ENCODE measurements around the gene ATF6B.

ATF6B gene

DNA sequence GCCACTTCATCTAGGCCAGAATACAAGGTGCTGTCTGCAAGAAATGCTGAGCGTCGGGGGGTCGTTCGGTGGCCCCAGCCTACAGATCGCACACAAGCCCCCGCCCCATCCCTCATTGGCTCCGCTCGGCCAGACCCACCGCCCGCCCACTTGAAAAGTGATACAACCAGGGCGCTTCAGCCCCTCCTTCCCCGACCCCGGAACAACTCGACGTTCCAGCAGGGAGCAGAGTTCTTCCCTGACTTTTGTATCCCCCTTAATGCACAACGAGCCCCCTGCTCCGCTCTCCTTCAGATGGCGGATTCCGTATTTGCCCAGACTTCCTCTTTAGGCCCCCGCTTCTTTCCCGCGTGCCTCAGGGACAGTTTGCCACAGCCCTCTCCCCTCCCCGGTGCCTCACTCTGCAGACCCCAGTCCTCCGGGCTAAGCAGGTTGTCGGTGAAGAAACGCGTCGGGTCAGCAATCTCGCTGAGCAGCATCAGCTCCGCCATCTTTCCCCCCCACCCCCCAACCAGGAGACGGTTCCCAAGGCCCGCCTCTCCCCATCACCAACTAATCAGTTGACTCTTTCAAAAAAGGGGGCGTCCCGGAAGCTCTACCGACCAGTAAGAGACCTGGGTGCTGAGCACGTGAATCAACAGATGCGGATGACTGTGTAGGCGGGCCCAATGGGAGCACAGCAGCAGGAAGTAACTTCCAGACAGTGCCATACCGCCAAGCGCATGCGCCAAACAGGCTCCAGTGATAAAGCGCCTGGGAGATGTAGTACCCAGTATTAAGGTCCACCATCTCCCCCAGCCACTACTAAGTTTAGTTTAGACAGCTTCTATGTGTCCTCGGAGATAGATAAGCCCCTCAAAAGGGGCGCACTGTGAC lies at the start of gene ATF6B:
Gene ATF6B, minus strand, starts transcription at position 530 of the 876 bp plus-strand sequence. Its CDS starts 39 bp downstream, at position 491.
- Mint-ChIP-seq H3K36me3 (ENCODE audit: low read depth) (peaks cover 19% of the 10 kb centered on the region), H3K9me3 (no peaks in the 10 kb centered on the region), H3K27ac (peak within 1 kb of the TSS; percentile 98), H3K27me3 (ENCODE audit: low read depth) (peaks cover 4% of the 10 kb centered on the region), H3K4me1 (ENCODE audit: low read depth) (peaks cover 40% of the 10 kb centered on the region), H3K4me3 (peak within 1 kb of the TSS; percentile 100)

DNA sequence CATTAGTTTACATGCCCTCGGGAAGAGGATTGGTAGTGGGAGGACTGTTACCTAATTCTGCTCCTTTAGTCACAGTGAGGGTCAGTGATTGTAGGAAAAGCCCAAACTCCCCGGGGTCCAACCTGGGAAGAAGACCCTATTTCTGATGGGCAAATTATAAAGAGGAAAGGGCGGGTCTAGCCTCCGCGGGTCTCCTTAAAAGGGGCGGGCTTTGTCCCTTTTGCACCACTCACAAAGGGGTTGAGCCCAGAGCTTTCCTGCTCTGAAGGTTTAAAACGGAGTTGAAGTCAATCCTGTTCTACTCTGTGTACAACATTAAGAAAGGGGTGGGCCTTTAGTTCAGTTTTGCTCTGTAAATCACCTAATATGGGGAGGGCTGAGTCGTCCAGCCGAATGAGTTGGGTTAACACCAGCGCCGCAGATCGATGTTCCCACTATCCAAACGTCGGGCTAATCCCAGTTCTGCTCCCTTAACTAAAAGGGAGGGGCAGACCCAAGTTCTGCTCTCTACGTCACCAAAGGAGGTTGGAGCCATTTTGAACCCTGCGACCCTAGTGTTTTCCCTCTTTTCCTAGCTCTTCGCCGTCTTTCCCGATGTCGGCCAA lies 49.2 kb upstream of the ATF6B start:
- Mint-ChIP-seq H3K4me3 (peak overlapping the region; percentile 99), H3K36me3 (ENCODE audit: low read depth) (peaks cover 20% of the 10 kb centered on the region), H3K4me1 (ENCODE audit: low read depth) (peaks cover 61% of the 10 kb centered on the region), H3K9me3 (no peaks in the 10 kb centered on the region), H3K27ac (peak overlapping the region; percentile 99), H3K27me3 (ENCODE audit: low read depth) (no peaks in the 10 kb centered on the region)

- Mint-ChIP-seq H3K9me3 (no peaks in the 10 kb centered on the region), H3K27me3 (ENCODE audit: low read depth) (no peaks in the 10 kb centered on the region), H3K4me3 (peak overlapping the region; percentile 99), H3K4me1 (ENCODE audit: low read depth) (peaks cover 61% of the 10 kb centered on the region), H3K36me3 (ENCODE audit: low read depth) (peaks cover 20% of the 10 kb centered on the region), H3K27ac (peak overlapping the region; percentile 99)
Measured at GRCh38 chr6:32176476-32177182, 48.6 kb upstream of the ATF6B start.

- Mint-ChIP-seq H3K4me3 (peak within 1 kb of the TSS; percentile 99), H3K9me3 (no peaks in the 10 kb centered on the region), H3K27ac (peak within 1 kb of the TSS; percentile 99), H3K36me3 (ENCODE audit: low read depth) (peaks cover 19% of the 10 kb centered on the region), H3K4me1 (ENCODE audit: low read depth) (peaks cover 65% of the 10 kb centered on the region), H3K27me3 (ENCODE audit: low read depth) (no peaks in the 10 kb centered on the region)
Measured at GRCh38 chr6:32175711-32176475, 47.8 kb upstream of the ATF6B start, which contains the start of gene AGPAT1. Gene AGPAT1 (minus strand): TSS chr6:32176084. CDS start chr6:32171496, 4,588 bp downstream.

- H3K4me1 Mint-ChIP-seq (ENCODE audit: low read depth) = peaks cover 59% of the 10 kb centered on the region
- H3K9me3 Mint-ChIP-seq = no peaks in the 10 kb centered on the region
- H3K36me3 Mint-ChIP-seq (ENCODE audit: low read depth) = peaks cover 18% of the 10 kb centered on the region
- H3K4me3 Mint-ChIP-seq = peak overlapping the region; percentile 99
- H3K27ac Mint-ChIP-seq = peak overlapping the region; percentile 76
- H3K27me3 Mint-ChIP-seq (ENCODE audit: low read depth) = no peaks in the 10 kb centered on the region
Measured at GRCh38 chr6:32175322-32175710, 47.3 kb upstream of the ATF6B start.

DNA sequence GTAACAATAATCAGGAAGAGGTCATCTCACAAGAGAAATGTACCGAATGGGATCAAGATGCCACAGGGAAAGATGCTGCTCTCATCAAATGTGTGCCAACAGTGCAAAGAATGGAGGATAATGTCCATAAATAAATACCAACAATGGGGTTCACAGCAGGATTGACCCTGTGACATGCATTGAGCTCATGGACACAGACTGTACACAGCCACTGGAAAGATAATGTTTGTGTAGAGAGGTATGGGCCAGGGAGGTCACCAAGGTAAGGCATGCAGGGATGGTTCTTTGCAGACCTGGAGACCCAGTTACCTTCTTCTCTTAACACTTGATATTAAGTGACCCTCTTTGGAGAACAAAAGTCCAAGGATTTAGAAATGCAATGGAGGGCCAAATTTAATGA lies 46.4 kb upstream of the ATF6B start:
- peaks cover 56% of the 10 kb centered on the region for H3K4me1 Mint-ChIP-seq (ENCODE audit: low read depth)
- peak overlapping the region; percentile 99 for H3K4me3 Mint-ChIP-seq
- H3K27me3 Mint-ChIP-seq (ENCODE audit: low read depth) = no peaks in the 10 kb centered on the region
- H3K9me3 Mint-ChIP-seq = no peaks in the 10 kb centered on the region
- no peak overlapping the region for H3K27ac Mint-ChIP-seq
- H3K36me3 Mint-ChIP-seq (ENCODE audit: low read depth) = peaks cover 19% of the 10 kb centered on the region

DNA sequence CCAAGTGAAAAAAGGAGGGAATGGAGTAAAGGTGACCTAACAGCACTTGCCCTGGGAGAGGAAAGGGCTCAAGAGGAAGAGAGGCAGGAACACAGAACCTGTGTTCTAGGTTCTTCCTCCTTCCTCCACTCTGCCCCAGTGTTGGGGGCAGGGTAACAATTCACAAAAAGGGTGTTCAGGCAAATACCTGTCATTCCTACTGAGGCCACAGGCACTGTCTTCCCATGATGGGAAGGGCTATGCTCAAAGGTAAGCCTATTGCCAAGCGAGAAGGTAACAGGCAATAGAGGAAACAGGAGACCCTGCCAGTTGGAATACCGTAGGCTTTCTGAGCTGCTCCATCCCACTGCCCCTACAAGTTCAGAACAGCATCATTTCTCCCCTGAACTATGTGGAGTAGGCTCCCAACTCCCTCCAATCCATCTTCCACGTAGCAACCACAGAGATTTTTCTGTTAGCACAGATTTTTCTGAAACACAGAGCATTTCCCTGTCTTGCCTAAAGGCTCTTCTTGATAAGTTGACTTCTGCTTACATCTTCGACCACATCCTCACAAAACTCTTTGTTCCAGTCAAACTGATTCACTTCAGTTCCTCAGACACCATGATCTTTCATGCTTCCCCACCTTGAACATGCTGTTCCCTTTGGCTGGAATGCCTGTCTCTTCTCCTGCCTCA lies 45.1 kb upstream of the ATF6B start:
- no peak overlapping the region for H3K27ac Mint-ChIP-seq
- no peaks in the 10 kb centered on the region for H3K9me3 Mint-ChIP-seq
- no peak overlapping the region for H3K4me3 Mint-ChIP-seq
- no peaks in the 10 kb centered on the region for H3K27me3 Mint-ChIP-seq (ENCODE audit: low read depth)
- H3K36me3 Mint-ChIP-seq (ENCODE audit: low read depth) = peaks cover 21% of the 10 kb centered on the region
- H3K4me1 Mint-ChIP-seq (ENCODE audit: low read depth) = peaks cover 47% of the 10 kb centered on the region

DNA sequence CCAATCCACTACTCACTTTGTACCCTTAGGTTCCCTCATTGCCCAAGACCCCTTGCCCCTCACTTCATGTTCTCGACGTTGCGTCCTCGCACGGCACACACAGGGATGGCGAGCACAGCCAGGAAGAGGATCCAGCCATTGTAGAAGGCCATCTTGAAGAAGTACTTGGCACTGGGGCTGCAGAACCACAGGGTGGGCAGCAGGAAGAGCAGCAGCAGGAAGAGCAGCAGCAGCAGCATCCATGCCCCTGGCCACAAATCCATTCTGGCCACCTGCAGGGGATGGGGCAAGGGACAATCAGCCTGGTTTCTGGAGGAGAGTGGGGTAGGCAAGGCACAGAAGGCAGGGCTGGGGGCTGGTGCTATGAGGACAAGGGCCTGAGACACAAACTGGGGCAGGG lies 43.2 kb upstream of the ATF6B start:
- Mint-ChIP-seq H3K4me1 (ENCODE audit: low read depth) (peaks cover 32% of the 10 kb centered on the region), H3K36me3 (ENCODE audit: low read depth) (peaks cover 23% of the 10 kb centered on the region), H3K4me3 (no peak overlapping the region), H3K9me3 (no peaks in the 10 kb centered on the region), H3K27me3 (ENCODE audit: low read depth) (no peaks in the 10 kb centered on the region), H3K27ac (no peak overlapping the region)

GRCh38 chr6:32170294-32170693 lies 42.2 kb upstream of the ATF6B start:
- H3K9me3 Mint-ChIP-seq = no peaks in the 10 kb centered on the region

GRCh38 chr6:32168807-32169591 lies 41.0 kb upstream of the ATF6B start:
- peaks cover 27% of the 10 kb centered on the region for H3K36me3 Mint-ChIP-seq (ENCODE audit: low read depth)
- H3K4me1 Mint-ChIP-seq (ENCODE audit: low read depth) = peaks cover 19% of the 10 kb centered on the region
- no peak overlapping the region for H3K27ac Mint-ChIP-seq
- H3K4me3 Mint-ChIP-seq = no peak overlapping the region
- H3K9me3 Mint-ChIP-seq = no peaks in the 10 kb centered on the region
- H3K27me3 Mint-ChIP-seq (ENCODE audit: low read depth) = no peaks in the 10 kb centered on the region

More at GRCh38 chr6:32170294-32170693, 42.2 kb upstream of the ATF6B start:
- Mint-ChIP-seq H3K36me3 (ENCODE audit: low read depth) (peaks cover 26% of the 10 kb centered on the region), H3K4me3 (no peak overlapping the region), H3K27me3 (ENCODE audit: low read depth) (no peaks in the 10 kb centered on the region), H3K4me1 (ENCODE audit: low read depth) (peaks cover 29% of the 10 kb centered on the region), H3K27ac (no peak overlapping the region)

- no peak overlapping the region for H3K4me3 Mint-ChIP-seq
- no peak overlapping the region for H3K27ac Mint-ChIP-seq
- peaks cover 25% of the 10 kb centered on the region for H3K36me3 Mint-ChIP-seq (ENCODE audit: low read depth)
Measured at GRCh38 chr6:32168350-32168749, 40.3 kb upstream of the ATF6B start.

GRCh38 chr6:32167761-32168262 lies 39.8 kb upstream of the ATF6B start:
- peaks cover 7% of the 10 kb centered on the region for H3K4me1 Mint-ChIP-seq (ENCODE audit: low read depth)
- no peaks in the 10 kb centered on the region for H3K9me3 Mint-ChIP-seq
- H3K27me3 Mint-ChIP-seq (ENCODE audit: low read depth) = no peaks in the 10 kb centered on the region
- peaks cover 25% of the 10 kb centered on the region for H3K36me3 Mint-ChIP-seq (ENCODE audit: low read depth)
- H3K27ac Mint-ChIP-seq = no peak overlapping the region
- H3K4me3 Mint-ChIP-seq = no peak overlapping the region

More at GRCh38 chr6:32168350-32168749, 40.3 kb upstream of the ATF6B start:
- Mint-ChIP-seq H3K4me1 (ENCODE audit: low read depth) (peaks cover 12% of the 10 kb centered on the region), H3K9me3 (no peaks in the 10 kb centered on the region), H3K27me3 (ENCODE audit: low read depth) (no peaks in the 10 kb centered on the region)
